Trophoblast cell (in vitro differentiated cells and primary cell): Measurements from ENCODE around the gene EPO.

Experiments used
- DNase-seq, 2 donors: peaks; one replicate each; pipeline ENCODE4 v3.0.0-alpha.2; 2016
- H2AFZ ChIP-seq: 2 replicates; pipeline ENCODE4 v1.6.1; 2013; ENCODE audit warnings: low read length, moderate library complexity, mild to moderate bottlenecking; ENCODE audit not compliant: insufficient read depth, poor library complexity
- H2AK5ac ChIP-seq: 2 replicates; pipeline ENCODE4 v1.6.1; 2013; ENCODE audit warnings: mild to moderate bottlenecking, low read length
- H2BK120ac ChIP-seq: 2 replicates; pipeline ENCODE4 v1.6.1; 2013; ENCODE audit warnings: low read length, mild to moderate bottlenecking, moderate library complexity; ENCODE audit not compliant: insufficient read depth, poor library complexity
- H2BK12ac ChIP-seq: 2 replicates; pipeline ENCODE4 v1.6.1; 2013; ENCODE audit warnings: mild to moderate bottlenecking, low read length, moderate library complexity
- H2BK5ac ChIP-seq: 2 replicates; pipeline ENCODE4 v1.6.1; 2013; ENCODE audit warnings: low read length, low read depth, moderate library complexity, mild to moderate bottlenecking; ENCODE audit not compliant: poor library complexity
- H3K14ac ChIP-seq: 2 replicates; pipeline ENCODE4 v1.6.1; 2013; ENCODE audit warnings: mild to moderate bottlenecking, low read length
- H3K18ac ChIP-seq: 2 replicates; pipeline ENCODE4 v1.6.1; 2013; ENCODE audit warnings: mild to moderate bottlenecking, low read length
- H3K23ac ChIP-seq: 2 replicates; pipeline ENCODE4 v1.6.1; 2013; ENCODE audit warnings: low read length
- H3K27ac ChIP-seq: 2 replicates; pipeline ENCODE4 v1.5.1; 2013; ENCODE audit warnings: low read depth, mild to moderate bottlenecking, inconsistent platforms, low read length, moderate library complexity
- H3K27me3 ChIP-seq: 2 replicates; pipeline ENCODE4 v1.6.1; 2013; ENCODE audit warnings: inconsistent platforms, mild to moderate bottlenecking, low read length, moderate library complexity; ENCODE audit not compliant: insufficient read depth
- H3K36me3 ChIP-seq, 2 experiments: 1 replicate in 1 of 2; 2 replicates in 1 of 2; pipeline ENCODE4 v1.6.1; 2013; ENCODE audit warnings: low read length in 2 of 2, mild to moderate bottlenecking in 2 of 2, moderate library complexity in 1 of 2; ENCODE audit not compliant: insufficient read depth in 2 of 2, control insufficient read depth in 1 of 2
- H3K4ac ChIP-seq: 2 replicates; pipeline ENCODE4 v1.6.1; 2013; ENCODE audit warnings: low read depth, mild to moderate bottlenecking, low read length, moderate library complexity
- H3K4me1 ChIP-seq, 2 experiments: 1 replicate in 1 of 2; 2 replicates in 1 of 2; pipeline ENCODE4 v1.6.1; 2013; ENCODE audit warnings: low read length in 2 of 2, mild to moderate bottlenecking in 2 of 2, moderate library complexity in 1 of 2; ENCODE audit not compliant: insufficient read depth in 2 of 2, control insufficient read depth in 1 of 2
- H3K4me2 ChIP-seq: 2 replicates; pipeline ENCODE4 v1.6.1; 2013; ENCODE audit warnings: inconsistent platforms, mild to moderate bottlenecking, low read length, moderate library complexity
- H3K4me3 ChIP-seq: 2 replicates; pipeline ENCODE4 v1.5.1; 2013; ENCODE audit warnings: mild to moderate bottlenecking, low read depth, low read length, inconsistent platforms
- H3K79me1 ChIP-seq: one replicate; pipeline ENCODE4 v1.6.1; 2013; ENCODE audit warnings: low read length
- H3K79me2 ChIP-seq: 2 replicates; pipeline ENCODE4 v1.6.1; 2013; ENCODE audit warnings: low read length, mild to moderate bottlenecking; ENCODE audit not compliant: control insufficient read depth, insufficient read depth, poor library complexity
- H3K9ac ChIP-seq: 2 replicates; pipeline ENCODE4 v1.6.1; 2013; ENCODE audit warnings: mild to moderate bottlenecking, low read length
- H3K9me3 ChIP-seq: 2 replicates; pipeline ENCODE4 v1.6.1; 2013; ENCODE audit warnings: low read depth, mild to moderate bottlenecking, control low read depth, inconsistent platforms, low read length; ENCODE audit not compliant: insufficient read depth
- H4K12ac ChIP-seq: 2 replicates; pipeline ENCODE4 v1.6.1; 2013; ENCODE audit warnings: low read depth, mild to moderate bottlenecking, low read length, moderate library complexity
- H4K8ac ChIP-seq: 2 replicates; pipeline ENCODE4 v1.6.1; 2013; ENCODE audit warnings: low read depth, mild to moderate bottlenecking, low read length, moderate library complexity
- H4K91ac ChIP-seq: one replicate; pipeline ENCODE4 v1.6.1; 2013; ENCODE audit warnings: low read depth, mild to moderate bottlenecking, low read length, moderate library complexity
- WGBS: extraction: QIAGEN DNeasy Blood & Tissue Kit; methylation state at CpG from one replicate; pipeline ENCODE4 v1.1.7; 2013; ENCODE audit warnings: missing lambda C conversion rate; ENCODE audit not compliant: insufficient read length, insufficient coverage; ENCODE audit errors: extremely low coverage; 5-methylcytosine and 5-hydroxymethylcytosine counted together

EPO gene

GRCh38 chr7:100677308-100678267 is 42.7 kb upstream of the EPO start:
- peaks cover 17% of the 10 kb centered on the region for H3K79me1 ChIP-seq
- no peak overlapping the region for H3K27ac ChIP-seq
- H3K4ac ChIP-seq, result no peak overlapping the region
- H2BK12ac ChIP-seq, result no peak overlapping the region
- no peaks in the 10 kb centered on the region for H3K9me3 ChIP-seq
- no peak overlapping the region for H4K12ac ChIP-seq
- H3K27me3 ChIP-seq, result no peaks in the 10 kb centered on the region
- H3K4me1 ChIP-seq, result peaks cover 0 to 4% of the 10 kb centered on the region in 2 experiments
- H2AK5ac ChIP-seq, result no peak overlapping the region
- no peak overlapping the region for H3K4me3 ChIP-seq
- peaks cover 20% of the 10 kb centered on the region for H3K79me2 ChIP-seq
- H3K9ac ChIP-seq, result no peak overlapping the region
- no peak overlapping the region for H2BK5ac ChIP-seq
- no peak overlapping the region for H2AFZ ChIP-seq
- no CpG with 5 or more reads among the region's 36 CpGs for WGBS
- no peak overlapping the region for H4K91ac ChIP-seq
- H4K8ac ChIP-seq, result no peak overlapping the region
- no peak overlapping the region for H3K14ac ChIP-seq
- H2BK120ac ChIP-seq, result no peak overlapping the region
- no peak overlapping the region for H3K18ac ChIP-seq
- H3K4me2 ChIP-seq, result no peak overlapping the region
- DNase-seq, result no peak
- H3K23ac ChIP-seq, result no peak overlapping the region
- peaks cover 59 to 60% of the 10 kb centered on the region in 2 experiments for H3K36me3 ChIP-seq

GRCh38 chr7:100678291-100678984 is 41.8 kb upstream of the EPO start:
- Histone ChIP-seq H3K36me3 (peaks cover 67 to 68% of the 10 kb centered on the region in 2 experiments), H4K8ac (no peak overlapping the region), H3K23ac (no peak overlapping the region), H3K4me2 (no peak overlapping the region), H3K27me3 (no peaks in the 10 kb centered on the region), H3K18ac (no peak overlapping the region), H2AK5ac (no peak overlapping the region), H4K91ac (no peak overlapping the region), H3K79me1 (peaks cover 16% of the 10 kb centered on the region), H3K27ac (no peak overlapping the region), H2BK12ac (no peak overlapping the region), H2BK120ac (no peak overlapping the region), H4K12ac (no peak overlapping the region), H3K9me3 (no peaks in the 10 kb centered on the region), H3K79me2 (peaks cover 19% of the 10 kb centered on the region), H3K4ac (no peak overlapping the region), H3K4me1 (peaks cover 0 to 4% of the 10 kb centered on the region in 2 experiments), H2AFZ (no peak overlapping the region), H2BK5ac (no peak overlapping the region), H3K4me3 (no peak overlapping the region), H3K14ac (no peak overlapping the region), H3K9ac (no peak overlapping the region)
- no CpG with 5 or more reads among the region's 35 CpGs for WGBS
- no peak for DNase-seq

DNA sequence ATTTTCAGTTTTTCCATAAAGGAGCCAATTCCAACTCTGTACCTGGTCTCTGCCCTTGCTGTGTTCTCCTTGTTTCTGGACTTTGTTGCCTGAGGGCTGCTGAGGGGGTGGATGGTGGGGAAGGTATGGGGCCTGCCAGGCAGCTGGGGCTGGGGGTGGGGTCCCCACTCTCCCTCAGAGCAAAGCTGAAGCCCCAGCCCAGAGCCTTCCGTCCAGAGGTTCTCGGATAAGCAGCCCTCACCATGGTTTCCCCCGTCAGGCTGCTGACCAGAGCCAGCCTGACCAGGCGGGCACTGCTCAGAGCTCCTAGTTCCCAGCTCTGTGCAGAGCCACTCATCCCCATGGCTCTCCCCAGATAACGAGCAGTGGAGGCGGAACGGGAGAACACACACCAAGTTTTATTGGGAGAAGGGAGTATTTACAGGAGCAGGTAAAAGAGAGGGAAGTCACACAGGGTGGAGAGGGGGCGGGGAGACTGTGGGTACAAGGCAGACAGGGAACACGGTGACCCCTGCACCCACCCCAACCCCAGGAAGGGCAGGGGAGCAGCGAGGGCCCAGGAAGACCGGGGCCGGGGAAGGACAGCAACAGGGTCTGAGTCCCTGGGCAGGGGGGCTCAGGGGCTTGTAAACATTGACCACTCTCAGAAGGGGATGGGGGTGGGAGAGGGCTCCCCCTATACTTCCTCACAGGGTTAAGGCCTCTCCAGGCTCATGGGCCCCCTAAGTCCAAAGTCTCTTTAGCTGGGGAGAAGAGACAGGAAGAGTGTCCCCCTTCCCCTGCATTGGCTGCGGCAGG is 40.9 kb upstream of the EPO start:
- Histone ChIP-seq H3K36me3 (peaks cover 76 to 77% of the 10 kb centered on the region in 2 experiments), H2BK5ac (no peak overlapping the region), H2AFZ (no peak overlapping the region), H3K14ac (no peak overlapping the region), H3K4me3 (no peak overlapping the region), H3K27ac (no peak overlapping the region), H3K18ac (no peak overlapping the region), H3K4ac (no peak overlapping the region), H4K12ac (no peak overlapping the region), H2BK12ac (no peak overlapping the region), H3K79me2 (peaks cover 12% of the 10 kb centered on the region), H2BK120ac (no peak overlapping the region), H3K79me1 (peaks cover 8% of the 10 kb centered on the region), H4K8ac (no peak overlapping the region), H3K23ac (no peak overlapping the region), H3K4me1 (peaks cover 0 to 4% of the 10 kb centered on the region in 2 experiments), H4K91ac (no peak overlapping the region), H2AK5ac (no peak overlapping the region), H3K4me2 (no peak overlapping the region), H3K27me3 (no peaks in the 10 kb centered on the region), H3K9ac (no peak overlapping the region), H3K9me3 (no peaks in the 10 kb centered on the region)
- WGBS, result no CpG with 5 or more reads among the region's 13 CpGs
- DNase-seq, result no peak

DNA sequence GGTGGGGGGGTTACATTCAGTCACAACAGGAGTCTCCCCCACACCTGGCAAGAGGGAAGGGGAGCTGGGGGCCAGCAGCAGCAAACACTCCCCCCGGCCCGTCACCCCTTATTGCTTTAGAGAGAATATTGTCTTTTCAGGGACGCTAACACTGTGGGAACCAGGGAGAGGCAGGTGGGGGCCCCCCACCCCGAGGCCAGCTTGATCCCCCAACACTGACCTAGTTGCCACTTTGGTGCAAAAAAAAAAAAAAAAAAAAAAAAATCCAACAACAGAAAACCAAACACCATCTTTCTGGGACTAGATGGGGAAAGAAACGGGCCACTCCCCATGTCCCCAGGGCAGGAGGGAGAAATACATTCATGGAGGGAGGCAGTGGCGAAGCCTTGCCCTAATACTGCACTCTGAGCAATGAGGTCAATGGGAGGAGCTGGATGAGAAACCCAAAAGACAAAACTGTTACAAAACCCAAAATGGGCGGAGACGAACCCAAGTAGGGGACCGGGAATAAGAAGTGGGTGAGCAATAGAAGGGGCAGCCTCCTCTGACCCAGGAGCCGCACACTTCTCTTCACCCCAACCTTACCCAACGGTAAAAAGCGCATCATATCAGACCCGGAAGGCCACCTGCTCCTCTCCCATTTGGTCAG is 40.2 kb upstream of the EPO start:
- H3K27me3 ChIP-seq, result no peaks in the 10 kb centered on the region
- no peak overlapping the region for H3K23ac ChIP-seq
- no CpG with 5 or more reads among the region's 13 CpGs for WGBS
- no peak overlapping the region for H4K12ac ChIP-seq
- peaks cover 2% of the 10 kb centered on the region for H3K79me1 ChIP-seq
- H3K27ac ChIP-seq, result no peak overlapping the region
- peak; percentile 47 to 56 for DNase-seq
- H2AFZ ChIP-seq, result no peak overlapping the region
- H2AK5ac ChIP-seq, result no peak overlapping the region
- no peak overlapping the region for H4K8ac ChIP-seq
- peaks cover 4% of the 10 kb centered on the region for H3K79me2 ChIP-seq
- no peak overlapping the region for H2BK5ac ChIP-seq
- H3K4ac ChIP-seq, result no peak overlapping the region
- H3K18ac ChIP-seq, result no peak overlapping the region
- H3K4me2 ChIP-seq, result no peak overlapping the region
- peaks cover 83 to 84% of the 10 kb centered on the region in 2 experiments for H3K36me3 ChIP-seq
- no peak overlapping the region for H2BK12ac ChIP-seq
- no peak overlapping the region for H4K91ac ChIP-seq
- H3K4me1 ChIP-seq, result peaks cover 0 to 4% of the 10 kb centered on the region in 2 experiments
- no peak overlapping the region for H3K9ac ChIP-seq
- no peak overlapping the region for H3K14ac ChIP-seq
- no peak overlapping the region for H3K4me3 ChIP-seq
- H2BK120ac ChIP-seq, result no peak overlapping the region
- H3K9me3 ChIP-seq, result no peaks in the 10 kb centered on the region
